Endometrial microvascular endothelial cells (primary cell): ENCODE results near the gene PLXNA2. TPM values are rescaled to one million over a fixed set of nuclear protein-coding genes. Genes with fewer than 3 reads are reported as not detected.

Source experiments
- in situ Hi-C: cut with HindIII; loops from 2 replicates; pipeline ENCODE4 v1.10.0; 2017; ENCODE audit warnings: low sequenced_read_pairs, low pct_unique_long_range_greater_than_20kb; ENCODE audit errors: inconsistent ontology term
- total RNA-seq: library from RNA; depleted of rRNA; stranded (reverse); fragments of >200 nt; gene quantifications from one replicate; pipeline ENCODE4 v1.2.3, GENCODE V29; 2015; ENCODE audit errors: inconsistent ontology term

PLXNA2 gene
- total RNA-seq, 1 donor from 2014 or later: 83.1 TPM

- in situ Hi-C loops: no loop called here
These were observed 107.6 kb downstream of the PLXNA2 start for GRCh38 chr1:208136459-208137182.

GRCh38 chr1:208135354-208135753 lies 108.8 kb downstream of the PLXNA2 start:
- in situ Hi-C loops: no loop called here

- in situ Hi-C loops: no loop called here
These were observed 109.7 kb downstream of the PLXNA2 start for GRCh38 chr1:208134491-208134890.

GRCh38 chr1:208133355-208133754 lies 110.8 kb downstream of the PLXNA2 start:
- in situ Hi-C loops: no loop called here

GRCh38 chr1:208132287-208132882 lies 111.8 kb downstream of the PLXNA2 start:
- in situ Hi-C loops: no loop called here

GRCh38 chr1:208131621-208132286 lies 112.4 kb downstream of the PLXNA2 start:
- in situ Hi-C loops: no loop called here

- in situ Hi-C loops: no loop called here
These were observed 114.7 kb downstream of the PLXNA2 start for GRCh38 chr1:208129487-208129886.

- in situ Hi-C loops: no loop called here
These were observed 115.1 kb downstream of the PLXNA2 start for GRCh38 chr1:208129060-208129459.

GRCh38 chr1:208127792-208128529 lies 116.2 kb downstream of the PLXNA2 start:
- in situ Hi-C loops: no loop called here

- in situ Hi-C loops: no loop called here
These were observed 116.9 kb downstream of the PLXNA2 start for GRCh38 chr1:208127284-208127683.

- in situ Hi-C loops: no loop called here
These were observed 118.1 kb downstream of the PLXNA2 start for GRCh38 chr1:208126108-208126507.

- in situ Hi-C loops: no loop called here
These were observed 121.4 kb downstream of the PLXNA2 start for GRCh38 chr1:208122612-208123358.

- in situ Hi-C loops: no loop called here
These were observed 122.3 kb downstream of the PLXNA2 start for GRCh38 chr1:208121813-208122364.

GRCh38 chr1:208120431-208120790 lies 123.8 kb downstream of the PLXNA2 start:
- in situ Hi-C loops: no loop called here

- in situ Hi-C loops: no loop called here
These were observed 125.2 kb downstream of the PLXNA2 start for GRCh38 chr1:208118841-208119606.

- in situ Hi-C loops: no loop called here
These were observed 125.9 kb downstream of the PLXNA2 start for GRCh38 chr1:208118306-208118705.

- in situ Hi-C loops: no loop called here
These were observed 126.4 kb downstream of the PLXNA2 start for GRCh38 chr1:208117826-208118225.

- in situ Hi-C loops: no loop called here
These were observed 126.8 kb downstream of the PLXNA2 start for GRCh38 chr1:208117409-208117808.
